Heart left ventricle (tissue), 16 donors: Measurements from ENCODE around the gene LIMA1. TPM values are rescaled to one million over a fixed set of nuclear protein-coding genes. Genes with fewer than 3 reads are reported as not detected.
A peak's percentile ranks its signal among the peaks of the same experiment; 100 is the strongest.

Experiments
- ATAC-seq, 4 donors: fragments of 200-7000 bp; cut with Tn5 transposase; one replicate each; pipeline ENCODE4 v1.9.1; 2020 to 2022; ENCODE audit warnings: moderate library complexity in 4 of 4, mild to moderate bottlenecking in 3 of 4, moderate number of reproducible peaks in 1 of 4
- DNase-seq, 5 donors: peaks; one replicate each; pipeline ENCODE4 v3.0.0-alpha.2; 2020
- H3K27ac ChIP-seq, 12 donors: fragments of 200-600 bp; sonication (generic) in 4 of 12; one replicate each; pipeline versions ENCODE4 v1.5.0 to v1.8.0; 2016 to 2022; ENCODE audit warnings: mild to moderate bottlenecking in 2 of 12
- H3K27me3 ChIP-seq, 9 donors: fragments of 200-600 bp; sonication (generic) in 2 of 9; one replicate each; pipeline versions ENCODE4 v1.5.1 to v1.8.0; 2016 to 2022; ENCODE audit warnings: mild to moderate bottlenecking in 3 of 9
- H3K36me3 ChIP-seq, 9 donors: fragments of 200-600 bp; sonication (generic) in 2 of 9; one replicate each; pipeline versions ENCODE4 v1.5.0 to v1.8.0; 2018 to 2022; ENCODE audit warnings: mild to moderate bottlenecking in 2 of 9
- H3K4me1 ChIP-seq, 12 donors: fragments of 200-600 bp; sonication (generic) in 4 of 12; one replicate each; pipeline versions ENCODE4 v1.5.0 to v1.8.0; 2016 to 2022; ENCODE audit warnings: mild to moderate bottlenecking in 3 of 12
- H3K4me3 ChIP-seq, 12 donors: fragments of 200-600 bp; sonication (generic) in 4 of 12; one replicate each; pipeline versions ENCODE4 v1.5.0 to v1.8.0; 2017 to 2022; ENCODE audit warnings: mild to moderate bottlenecking in 9 of 12, moderate library complexity in 4 of 12
- H3K9me3 ChIP-seq, 12 donors: fragments of 200-600 bp; sonication (generic) in 4 of 12; one replicate each; pipeline versions ENCODE4 v1.5.0 to v1.8.0; 2016 to 2022; ENCODE audit warnings: mild to moderate bottlenecking in 1 of 12
- CTCF ChIP-seq, 12 donors: fragments of 200-600 bp; sonication (generic) in 4 of 12; IDR thresholded peaks; one replicate each; pipeline versions ENCODE4 v1.5.0 to v1.8.0; 2018 to 2022; ENCODE audit warnings: antibody characterized with exemption in 12 of 12, mild to moderate bottlenecking in 5 of 12
- POLR2A ChIP-seq, 2 donors: fragments of 450-650 bp; IDR thresholded peaks; one replicate each; pipeline ENCODE4 v1.6.1; 2017; ENCODE audit warnings: antibody characterized with exemption in 2 of 2, mild to moderate bottlenecking in 2 of 2, moderate library complexity in 2 of 2
- WGBS, 4 donors: extraction: QIAGEN DNeasy Blood & Tissue Kit in 2 of 4; methylation state at CpG; one replicate each; pipeline versions ENCODE4 v1.1.5 to v1.1.7; 2013 to 2018; 5-methylcytosine and 5-hydroxymethylcytosine counted together
- intact Hi-C, 10 donors: fragments of 100-400 bp; cut with DNase I; formaldehyde crosslinking; loops; one replicate each; pipeline versions ENCODE4 v1.11.1 to v1.14.2; 2022
- polyA plus RNA-seq, 2 donors: library from polyadenylated mRNA; stranded (reverse); fragments of 200-250 nt; gene quantifications; one replicate each; pipeline ENCODE4 v1.2.3, GENCODE V29; 2013
- total RNA-seq, 9 donors: library from RNA; depleted of rRNA in 2 of 9; stranded (reverse); fragments of >200 nt in 2 of 9; fragmentation: NEBNext Ultra II Directional in 3 of 9; extraction: Animal tissue kit (Norgen Biotek cat#: 25700) in 3 of 9; gene quantifications; one replicate each; pipeline versions ENCODE4 v1.1.0 to v1.2.4, GENCODE V29; 2016 to 2023
- donor health status: ischemic (EF 13 %, LVEDD 7.1; RV severe dilation, severe dysfunction).
- donor health status: healthy with polysubstance abuse.
- donor health status: DM: no; HTN: yes; CAD: no.
- donor health status: DM: no; HTN: no; CAD: no.
- donor health status: ischemic (EF 25% LVEDD 6.9; RV normal size, moderate dysfunction).
- donor health status: ischemic (EF 25% LVEDD 5.7; RV mildly dilated, moderate dysfunction).
- donor health status: healthy.
- donor health status: DM: yes; HTN: yes; CAD: no.
- donor health status: ischemic (EF 35%, LVEDD 5.7; RV mildly dilated, moderate dysfunction).
- donor health status: nonischemic (EF 11% LVEDD 7.7; RV severe dilation, severe dysfunction).
- donor health status: DM: yes; HTN: yes; CAD: no.
- donor health status: PGD.
- donor health status: ischemic (EF 29% LVEDD 5.4; RV normal size, mild dysfunction).
- donor health status: nonischemic (EF 23%, LVEDD 6.1; RV moderate dilation, normal function).

LIMA1 gene
- total and polyA plus RNA-seq, 11 donors: 11.6 to 38.8 (median 14.7) TPM

GRCh38 chr12:50246873-50247612 is 36.3 kb downstream of the LIMA1 start:
- Histone ChIP-seq H3K4me3 (no peak overlapping the region), H3K4me1 (peaks cover 0 to 70% (median 21%) of the 10 kb centered on the region in 12 donors), H3K27ac (peak overlapping the region in 10 of 12 donors; percentile 33 to 84 (median 64)), H3K9me3 (no peaks in the 10 kb centered on the region), H3K36me3 (peaks cover 0 to 32% (median 8%) of the 10 kb centered on the region in 9 donors), H3K27me3 (no peaks in the 10 kb centered on the region)
- WGBS, 4 donors: 29 to 55% (median 41%) methylated on average over 3 of the region's 3 CpGs
- DNase-seq (peak in 4 of 5 donors; percentile 81 to 86 (median 84)), ATAC-seq (peak; percentile 87 to 95 (median 90))
- intact Hi-C loops: no loop called here
- TF ChIP-seq CTCF (IDR thresholded peaks at IDR 0.05): no peak
- no peak for TF ChIP-seq POLR2A (IDR thresholded peaks at IDR 0.05)

GRCh38 chr12:50246197-50246865 is 37.0 kb downstream of the LIMA1 start:
- Histone ChIP-seq H3K27ac (peak overlapping the region in 10 of 12 donors; percentile 33 to 84 (median 64)), H3K4me1 (peaks cover 0 to 69% (median 22%) of the 10 kb centered on the region in 12 donors), H3K9me3 (no peaks in the 10 kb centered on the region), H3K27me3 (no peaks in the 10 kb centered on the region), H3K4me3 (no peak overlapping the region), H3K36me3 (peaks cover 0 to 32% (median 8%) of the 10 kb centered on the region in 9 donors)
- WGBS, 4 donors: 75 to 79% (median 78%) methylated on average over 7 of the region's 7 CpGs
- ATAC-seq: no peak
- intact Hi-C loops: no loop called here
- DNase-seq: no peak
- TF ChIP-seq POLR2A (IDR thresholded peaks at IDR 0.05): no peak
- no peak for TF ChIP-seq CTCF (IDR thresholded peaks at IDR 0.05)

- no peak for DNase-seq
- H3K4me3 ChIP-seq: no peak overlapping the region
Observed at GRCh38 chr12:50243507-50243906, 39.8 kb downstream of the LIMA1 start.

More at GRCh38 chr12:50243507-50243906, 39.8 kb downstream of the LIMA1 start:
- Histone ChIP-seq H3K9me3 (no peaks in the 10 kb centered on the region), H3K27ac (peak overlapping the region in 4 of 12 donors; percentile 76 to 86 (median 80)), H3K36me3 (peaks cover 0 to 32% (median 8%) of the 10 kb centered on the region in 9 donors), H3K4me1 (peaks cover 3 to 69% (median 28%) of the 10 kb centered on the region in 12 donors), H3K27me3 (no peaks in the 10 kb centered on the region)
- intact Hi-C loops: no loop called here
- 82 to 89% (median 85%) methylated on average over 1 of the region's 1 CpG for WGBS, 4 donors
- TF ChIP-seq POLR2A (IDR thresholded peaks at IDR 0.05) (no peak), CTCF (IDR thresholded peaks at IDR 0.05) (no peak)
- ATAC-seq: no peak
